ENCODE results near the gene ERAP2. TPM values are rescaled to one million over a fixed set of nuclear protein-coding genes. Genes with fewer than 3 reads are reported as not detected.

ERAP2 gene
- total RNA-seq, 1 donor from 2014 or later: 4.8 TPM

DNA sequence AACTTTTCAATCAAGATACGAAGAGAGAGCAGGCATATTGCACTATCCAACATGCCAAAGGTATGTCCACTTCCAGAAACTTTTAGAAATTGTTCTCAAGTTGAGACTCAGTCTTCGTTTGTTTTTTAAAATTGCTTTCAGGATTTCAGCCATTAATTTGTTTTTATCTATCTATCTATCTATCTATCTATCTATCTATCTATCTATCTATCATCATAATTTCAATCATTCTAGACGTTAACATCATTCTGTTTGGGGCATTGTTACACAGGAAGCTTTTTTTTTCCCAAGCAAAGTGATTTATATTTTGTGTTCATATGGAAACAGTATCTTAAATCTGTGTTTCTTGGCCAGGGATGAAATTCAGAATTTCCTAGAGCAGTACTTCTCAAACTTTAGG is 7.6 kb downstream of the ERAP2 start:
- intact Hi-C loops (cut with DNase I): loop anchor here (10.0 kb wide), 1 partner anchor 111 kb away; no protein-coding TSS in a partner anchor
- no peak for DNase-seq (ENCODE audit: low spot score)

DNA sequence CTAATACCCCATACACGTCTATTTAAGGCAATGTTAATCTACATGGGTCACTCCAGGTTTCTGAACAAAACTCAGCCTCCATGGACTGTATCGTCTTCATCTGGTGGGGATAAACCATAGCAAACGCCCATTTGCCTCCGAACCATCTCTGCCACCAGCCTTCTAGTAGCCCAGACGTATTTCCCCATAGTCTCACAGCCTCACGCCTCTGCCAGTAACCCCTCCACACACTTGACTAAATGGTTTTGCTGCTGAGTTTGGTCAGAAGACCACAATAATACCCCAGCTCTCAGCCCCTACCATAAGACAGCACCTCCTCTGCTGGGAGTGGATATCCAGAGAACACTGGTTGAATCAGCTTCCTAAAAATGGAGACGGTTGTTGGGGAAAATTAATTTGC is 8.7 kb downstream of the ERAP2 start:
- intact Hi-C loops (cut with DNase I): loop anchor here (10.0 kb wide), 1 partner anchor 110 kb away; no protein-coding TSS in a partner anchor

DNA sequence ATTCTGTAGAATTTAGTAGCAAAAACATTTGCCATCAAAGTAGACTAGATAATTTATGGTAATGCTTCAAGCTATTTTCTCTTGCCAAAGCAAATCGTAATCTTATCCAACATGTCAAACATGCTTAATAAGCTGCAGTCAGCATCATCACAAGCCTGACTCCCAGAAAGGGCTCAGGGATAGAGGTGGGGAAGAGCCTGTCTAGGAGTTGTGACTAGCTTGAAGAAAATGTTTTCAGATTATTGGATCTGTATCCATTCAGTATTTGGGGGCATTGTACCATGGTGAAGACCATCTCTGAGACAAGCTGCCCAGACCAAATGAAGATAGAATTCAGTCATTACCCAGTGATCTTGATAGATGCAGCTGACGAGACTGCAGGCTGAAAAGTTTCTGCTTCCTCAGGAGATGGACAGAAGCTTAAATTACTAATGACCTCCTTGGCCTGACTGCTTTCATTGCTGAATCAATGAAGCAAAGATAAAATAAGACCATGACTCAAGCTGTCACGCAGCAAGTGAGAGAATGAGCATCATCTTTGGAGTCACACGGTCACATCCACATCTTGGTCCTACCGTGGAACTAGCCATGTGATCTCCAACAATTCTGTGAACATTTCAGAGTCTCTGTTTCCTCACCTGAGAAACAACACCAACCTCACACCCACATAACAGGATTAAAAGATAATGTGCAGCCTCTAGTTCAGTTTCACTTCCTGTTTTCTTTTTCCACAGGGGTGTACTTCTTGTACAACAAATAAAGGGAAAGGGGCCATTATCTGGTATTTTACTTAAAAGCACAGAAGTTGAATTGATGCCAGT is 9.4 kb downstream of the ERAP2 start:
- intact Hi-C loops (cut with DNase I): loop anchor here (10.0 kb wide), 1 partner anchor 109 kb away; no protein-coding TSS in a partner anchor

More for the DNA sequence above, 8.7 kb downstream of the ERAP2 start:
- no peak for DNase-seq (ENCODE audit: low spot score)

DNA sequence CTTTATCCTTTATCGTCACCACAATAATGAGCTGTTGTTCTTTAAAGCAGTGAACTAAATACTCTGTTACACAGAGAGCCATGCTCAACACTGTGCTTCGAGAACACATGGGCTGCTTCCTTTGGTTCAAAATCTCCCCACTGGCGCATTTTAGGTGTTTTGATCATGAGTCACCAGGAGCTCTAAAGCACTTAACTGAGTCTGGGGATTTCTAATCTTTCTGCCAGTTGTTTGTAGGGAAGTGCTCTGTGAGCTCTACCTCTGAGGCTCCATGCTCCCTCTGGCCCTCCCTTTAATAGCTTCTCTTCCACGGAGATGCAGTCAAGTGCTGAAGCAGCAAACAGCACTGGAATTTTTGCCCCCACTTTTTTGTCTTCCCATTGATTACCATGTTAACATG is 17.0 kb downstream of the ERAP2 start:
- intact Hi-C loops (cut with DNase I): no loop called here
- no peak for DNase-seq (ENCODE audit: low spot score)

More for the DNA sequence above, 9.4 kb downstream of the ERAP2 start:
- no peak for DNase-seq (ENCODE audit: low spot score)

DNA sequence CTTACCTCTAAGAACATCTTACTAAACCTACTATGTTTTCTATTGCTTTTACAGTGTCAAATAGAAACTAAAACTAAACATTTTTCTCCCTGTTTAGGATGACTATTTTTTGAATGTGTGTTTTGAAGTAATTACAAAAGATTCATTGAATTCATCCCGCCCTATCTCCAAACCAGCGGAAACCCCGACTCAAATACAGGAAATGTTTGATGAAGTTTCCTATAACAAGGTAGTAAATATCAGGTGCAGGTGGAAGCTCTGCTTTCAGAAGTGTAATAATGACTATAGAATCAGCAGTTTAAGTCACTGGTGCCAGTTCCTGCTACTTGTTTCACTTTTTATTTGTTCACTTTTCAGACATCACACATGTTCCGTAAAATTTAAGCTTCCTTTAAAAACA is 20.0 kb downstream of the ERAP2 start:
- intact Hi-C loops (cut with DNase I): no loop called here
- no peak for DNase-seq (ENCODE audit: low spot score)

DNA sequence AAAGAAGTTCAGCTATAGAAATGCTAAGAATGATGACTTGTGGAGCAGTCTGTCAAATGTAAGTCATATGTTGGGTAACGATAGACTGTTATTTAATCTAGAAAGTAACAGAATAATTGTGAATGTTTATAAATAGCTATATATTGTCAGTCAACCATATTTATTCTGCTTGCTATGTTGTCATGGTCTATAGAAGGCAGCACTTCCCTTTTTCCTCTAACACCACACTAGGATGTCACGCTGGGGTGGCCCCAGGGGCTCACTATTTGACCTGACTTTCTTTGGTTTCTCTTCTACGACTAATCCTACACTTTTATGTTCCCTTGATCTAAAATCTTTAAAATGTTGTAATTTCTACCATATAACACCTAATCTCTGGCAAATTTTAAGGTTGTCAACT is 20.5 kb downstream of the ERAP2 start:
- intact Hi-C loops (cut with DNase I): no loop called here
- DNase-seq (ENCODE audit: low spot score): no peak

DNA sequence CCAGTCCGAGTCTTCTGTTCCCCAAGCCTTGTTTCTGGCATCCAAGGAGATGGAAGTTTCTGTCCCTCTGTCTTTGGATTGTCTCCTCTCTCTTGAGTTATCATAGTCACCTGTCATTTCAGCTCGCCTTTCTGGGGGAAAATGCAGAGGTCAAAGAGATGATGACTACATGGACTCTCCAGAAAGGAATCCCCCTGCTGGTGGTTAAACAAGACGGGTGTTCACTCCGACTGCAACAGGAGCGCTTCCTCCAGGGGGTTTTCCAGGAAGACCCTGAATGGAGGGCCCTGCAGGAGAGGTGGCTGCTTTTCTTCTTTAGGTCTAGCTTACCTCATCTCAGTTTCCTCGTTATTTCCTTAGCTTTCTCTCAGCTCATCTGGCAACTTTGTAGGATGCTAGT is 25.1 kb downstream of the ERAP2 start:
- intact Hi-C loops (cut with DNase I): no loop called here
- DNase-seq (ENCODE audit: low spot score): no peak

DNA sequence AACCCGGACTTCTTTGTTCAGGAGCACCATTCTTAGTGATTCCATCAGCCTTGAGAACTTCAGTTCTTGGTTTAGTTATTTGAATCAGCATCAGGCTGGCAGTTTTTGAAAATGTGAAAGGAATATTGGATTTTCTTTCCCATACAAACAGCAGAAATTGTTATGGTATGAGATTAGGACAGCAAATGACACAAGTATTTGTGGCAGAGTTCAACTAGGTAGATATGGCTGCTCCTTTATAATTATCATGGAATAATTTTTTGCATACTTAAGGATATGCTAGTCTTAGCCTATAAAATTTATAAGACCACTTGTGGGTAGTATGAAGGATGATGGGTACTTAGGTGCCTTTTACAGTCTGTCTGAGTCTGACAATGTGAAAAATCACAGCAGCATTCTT is 25.5 kb downstream of the ERAP2 start:
- intact Hi-C loops (cut with DNase I): no loop called here

DNA sequence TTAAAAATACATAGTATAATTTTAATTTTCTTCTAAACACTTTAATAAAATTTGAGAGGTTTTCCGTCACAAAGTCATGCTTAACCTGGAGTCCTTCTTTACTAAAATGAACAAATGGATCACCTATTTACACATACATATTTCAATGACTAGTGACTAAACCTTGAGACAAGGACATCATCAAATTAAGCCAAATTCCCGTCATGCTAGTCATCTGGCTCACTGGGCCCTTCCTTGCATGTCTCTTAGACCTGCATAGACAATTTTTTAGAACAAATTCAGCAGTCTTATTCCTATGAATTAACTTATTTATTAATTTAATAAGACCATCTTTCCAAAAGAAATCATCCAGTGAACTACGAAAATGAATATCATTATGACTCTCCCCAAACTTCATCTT is 26.6 kb downstream of the ERAP2 start:
- intact Hi-C loops (cut with DNase I): no loop called here
- no peak for DNase-seq (ENCODE audit: low spot score)

More for the DNA sequence above, 25.5 kb downstream of the ERAP2 start:
- no peak for DNase-seq (ENCODE audit: low spot score)

DNA sequence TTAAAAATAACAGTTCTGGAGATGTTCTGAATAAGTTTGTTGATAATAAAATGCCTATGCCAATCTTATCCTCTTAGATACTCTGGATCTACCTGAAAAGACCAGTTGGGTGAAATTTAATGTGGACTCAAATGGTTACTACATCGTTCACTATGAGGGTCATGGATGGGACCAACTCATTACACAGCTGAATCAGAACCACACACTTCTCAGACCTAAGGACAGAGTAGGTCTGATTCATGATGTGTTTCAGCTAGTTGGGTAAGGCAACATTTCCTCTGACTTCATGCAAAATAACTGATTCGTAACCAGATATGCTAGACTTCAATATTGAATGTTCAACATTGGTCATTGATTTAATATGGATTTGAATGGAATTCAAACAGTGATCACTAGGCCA is 27.0 kb downstream of the ERAP2 start:
- no peak for DNase-seq (ENCODE audit: low spot score)
- intact Hi-C loops (cut with DNase I): no loop called here

DNA sequence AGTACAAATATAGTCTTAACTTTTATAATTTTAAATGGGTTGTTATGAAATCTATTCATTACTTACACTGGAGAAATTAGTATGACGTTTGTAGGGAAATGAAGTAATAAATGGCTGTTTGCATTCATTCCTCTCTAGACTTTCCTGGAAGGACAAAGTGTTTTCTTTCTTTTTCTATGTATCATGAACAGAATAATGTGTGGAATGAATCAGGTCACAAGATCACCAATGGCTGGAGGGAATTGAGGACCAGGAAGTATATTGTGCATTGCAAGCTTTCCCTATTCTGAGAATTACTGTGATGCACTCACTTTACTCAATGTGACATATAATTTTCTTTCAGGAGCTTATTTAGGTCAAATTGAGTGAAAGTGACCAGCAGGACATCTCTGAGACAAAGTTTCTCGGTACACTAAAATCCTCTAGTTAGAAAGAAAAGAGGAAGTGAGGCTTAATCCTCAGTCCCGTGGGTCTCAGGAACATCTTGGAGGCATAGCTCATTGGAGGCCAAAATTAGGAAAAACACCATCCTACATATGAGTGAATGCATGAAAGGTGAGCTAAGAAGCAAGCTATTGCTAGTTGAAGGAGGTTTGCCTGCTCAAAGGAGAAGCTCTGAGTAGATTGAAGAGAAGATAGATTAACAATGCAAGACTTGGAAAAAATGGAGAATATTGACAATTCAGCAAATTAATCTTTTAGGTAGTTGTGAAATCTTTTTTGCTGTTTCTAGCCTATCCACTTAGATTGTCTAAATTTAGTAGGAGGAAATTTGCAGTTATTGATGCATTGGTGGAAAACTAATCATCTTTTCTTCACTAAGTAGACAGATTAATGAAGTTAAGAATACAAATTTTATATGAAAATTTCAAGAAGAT is 28.0 kb downstream of the ERAP2 start:
- intact Hi-C loops (cut with DNase I): no loop called here
- DNase-seq (ENCODE audit: low spot score): no peak

DNA sequence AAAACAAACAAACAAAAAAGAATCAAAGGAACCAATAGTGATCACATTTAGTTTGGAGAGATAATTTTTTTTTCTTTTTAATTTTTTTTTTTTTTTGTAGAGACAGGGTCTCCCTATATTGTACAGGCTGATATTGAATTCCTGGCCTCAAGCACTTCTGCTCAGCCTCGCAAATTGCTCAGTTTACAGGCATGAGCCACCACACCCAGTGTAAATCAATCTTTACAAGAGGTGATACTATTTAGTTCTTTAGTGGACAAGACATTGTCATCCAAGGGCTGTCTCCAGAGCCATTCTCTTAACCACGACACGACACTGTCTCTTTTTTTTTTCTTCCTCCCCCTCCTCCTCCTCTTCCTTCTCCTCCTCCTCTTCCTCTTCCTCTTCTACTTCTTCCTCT is 29.6 kb downstream of the ERAP2 start:
- intact Hi-C loops (cut with DNase I): no loop called here
- no peak for DNase-seq (ENCODE audit: low spot score)

DNA sequence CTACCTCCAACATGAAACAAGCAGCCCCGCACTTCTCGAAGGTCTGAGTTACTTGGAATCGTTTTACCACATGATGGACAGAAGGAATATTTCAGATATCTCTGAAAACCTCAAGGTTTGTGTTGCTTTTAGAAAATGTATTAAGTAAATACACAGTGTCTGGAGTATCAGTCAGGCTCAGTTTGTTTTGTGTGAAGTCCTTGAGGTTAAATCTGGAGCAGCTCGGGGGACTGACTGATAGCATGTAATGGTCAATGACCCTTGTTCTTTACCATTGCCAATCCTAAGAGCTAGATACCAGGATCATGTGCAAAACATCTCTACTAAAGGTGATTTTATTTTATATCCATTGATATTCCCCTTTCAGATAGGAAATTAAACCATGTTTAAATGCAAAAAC is 32.7 kb downstream of the ERAP2 start:
- intact Hi-C loops (cut with DNase I): no loop called here
- no peak for DNase-seq (ENCODE audit: low spot score)

DNA sequence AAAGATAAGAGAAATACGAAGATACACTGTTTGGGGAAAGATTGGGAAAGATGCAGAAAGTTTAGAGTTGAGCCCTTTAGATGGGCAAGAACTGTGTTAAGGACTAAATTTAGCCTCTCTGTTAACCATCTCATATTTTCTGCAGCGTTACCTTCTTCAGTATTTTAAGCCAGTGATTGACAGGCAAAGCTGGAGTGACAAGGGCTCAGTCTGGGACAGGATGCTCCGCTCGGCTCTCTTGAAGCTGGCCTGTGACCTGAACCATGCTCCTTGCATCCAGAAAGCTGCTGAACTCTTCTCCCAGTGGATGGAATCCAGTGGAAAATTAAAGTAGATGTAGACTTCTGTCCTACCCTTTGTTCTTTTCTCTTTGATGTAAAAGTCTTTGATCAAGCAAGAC is 33.1 kb downstream of the ERAP2 start:
- intact Hi-C loops (cut with DNase I): no loop called here
- no peak for DNase-seq (ENCODE audit: low spot score)

DNA sequence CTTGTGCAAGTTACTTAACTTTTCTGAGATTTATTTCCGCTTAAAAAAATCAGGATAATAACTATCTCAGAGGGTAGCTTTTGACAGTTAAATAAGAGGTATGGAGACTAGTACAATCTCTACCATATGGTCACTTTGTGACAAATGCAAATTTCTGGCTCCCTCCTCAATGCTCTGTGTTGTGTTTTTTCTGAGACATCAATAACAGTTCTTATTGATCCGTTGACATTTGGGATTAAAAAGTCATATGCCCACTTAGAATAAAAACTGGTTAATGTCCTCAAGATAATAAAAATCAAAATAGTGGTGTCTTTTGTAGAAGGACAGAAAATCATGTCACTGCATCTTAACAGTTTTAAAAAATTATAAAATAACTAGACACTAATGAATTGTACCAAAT is 34.8 kb downstream of the ERAP2 start:
- no peak for DNase-seq (ENCODE audit: low spot score)
- intact Hi-C loops (cut with DNase I): no loop called here

DNA sequence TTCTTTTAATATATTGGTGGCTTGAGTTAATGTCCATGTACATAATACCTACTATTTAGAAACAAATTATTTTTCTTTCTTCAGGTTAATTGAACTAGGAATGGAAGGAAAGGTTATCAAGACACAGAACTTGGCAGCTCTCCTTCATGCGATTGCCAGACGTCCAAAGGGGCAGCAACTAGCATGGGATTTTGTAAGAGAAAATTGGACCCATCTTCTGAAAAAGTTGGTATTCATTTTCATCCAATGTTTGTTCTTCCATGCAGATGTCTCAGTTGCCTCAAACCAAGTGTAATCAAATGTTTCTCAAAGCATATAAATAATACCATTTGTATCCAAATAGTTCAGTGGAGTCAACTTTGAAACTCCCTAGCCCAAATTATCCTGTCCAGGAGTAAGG is 36.9 kb downstream of the ERAP2 start:
- intact Hi-C loops (cut with DNase I): no loop called here
- DNase-seq (ENCODE audit: low spot score): no peak

DNA sequence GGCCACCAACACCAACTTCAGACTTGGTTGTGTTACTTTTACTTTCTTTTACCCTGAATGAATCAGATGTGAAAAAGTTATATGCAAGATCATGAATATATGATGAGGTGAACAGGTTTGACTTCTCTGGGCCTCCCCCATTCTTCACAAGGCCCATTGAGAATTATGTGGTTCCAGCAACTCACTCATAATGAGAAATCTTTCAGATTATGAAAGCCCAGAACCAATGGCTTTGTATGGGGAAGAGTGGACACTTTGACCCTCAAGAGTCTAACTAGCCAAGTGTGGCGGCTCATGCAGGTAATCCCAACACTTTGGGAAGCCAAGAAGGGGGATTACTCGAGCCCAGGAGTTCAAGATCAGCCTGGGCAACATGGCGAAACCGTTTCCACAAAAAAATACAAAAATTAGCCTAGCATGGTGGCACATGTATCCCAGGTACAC is 43.5 kb downstream of the ERAP2 start:
- no peak for DNase-seq (ENCODE audit: low spot score)
- intact Hi-C loops (cut with DNase I): no loop called here

DNA sequence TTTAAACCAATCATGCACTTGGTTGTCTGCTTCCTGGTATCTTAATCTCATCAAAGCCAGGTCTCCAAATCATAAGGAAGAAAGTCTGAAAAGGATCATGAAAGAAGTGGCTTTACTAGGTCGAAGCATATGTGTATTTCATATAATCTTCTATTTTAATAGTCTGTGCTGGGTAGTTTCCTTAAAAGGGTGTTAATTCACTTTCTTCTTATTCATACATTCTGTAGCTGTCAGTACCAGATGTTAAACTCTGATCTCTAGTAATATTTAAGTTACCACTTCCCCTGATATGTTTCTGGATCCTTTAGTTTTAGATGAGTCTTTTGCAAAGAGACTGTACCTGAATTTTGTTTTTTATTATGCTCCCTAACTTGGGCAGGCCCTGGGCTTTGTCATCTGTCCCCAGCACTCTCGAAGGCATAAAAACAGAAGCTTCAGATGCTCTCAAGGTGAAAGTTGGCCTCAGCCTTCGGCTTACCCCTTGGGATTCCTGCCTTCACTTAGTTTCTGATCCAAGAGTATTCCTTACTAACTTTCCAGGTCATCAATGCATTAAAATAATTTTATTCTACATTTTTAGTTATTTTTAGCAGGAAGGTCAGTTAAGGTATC is 44.5 kb downstream of the ERAP2 start:
- intact Hi-C loops (cut with DNase I): no loop called here
- DNase-seq (ENCODE audit: low spot score): no peak

DNA sequence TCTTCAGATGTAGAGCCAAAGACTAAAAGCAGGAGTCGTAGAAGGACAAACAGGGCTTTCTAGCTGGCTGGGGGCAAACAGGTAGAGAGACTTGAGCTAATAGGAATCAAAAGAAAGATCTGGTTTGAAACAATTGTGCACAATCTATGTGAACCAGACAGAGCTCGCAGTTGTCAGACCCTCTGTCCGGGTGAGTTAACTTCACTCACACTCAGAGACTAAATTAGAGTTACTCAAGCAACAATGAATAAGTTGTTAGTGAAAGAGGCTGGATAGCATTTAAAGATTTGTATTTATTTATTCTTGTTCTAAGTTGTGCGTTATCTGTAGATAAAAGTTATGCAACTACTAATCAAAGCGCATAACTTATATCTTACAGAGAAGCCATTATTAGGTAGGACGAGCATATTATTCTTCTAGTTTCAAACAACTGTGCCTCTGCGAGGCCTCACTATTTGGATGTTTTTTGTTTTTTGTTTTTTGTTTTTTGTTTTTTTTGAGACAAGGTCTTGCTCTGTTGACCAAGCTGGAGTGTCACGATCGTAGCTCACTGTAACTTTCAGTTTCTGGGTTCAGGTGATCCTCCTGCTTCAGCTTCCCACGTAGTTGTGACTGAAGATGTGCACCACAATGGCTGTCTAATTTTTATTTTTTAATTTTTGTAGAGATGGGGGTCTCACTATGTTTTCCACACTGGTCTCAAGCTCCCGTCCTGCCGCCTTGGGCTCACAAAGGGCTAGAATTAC is 46.4 kb downstream of the ERAP2 start:
- no peak for DNase-seq (ENCODE audit: low spot score)
- intact Hi-C loops (cut with DNase I): no loop called here
